Right ventricle myocardium superior (tissue), 1 donor: Measurements from ENCODE around the gene DHTKD1. TPM values are rescaled to one million over a fixed set of nuclear protein-coding genes. Genes with fewer than 3 reads are reported as not detected.
"Not testable (repeated sequence)": the region's sequence is repeated elsewhere in the genome, so short reads cannot be mapped to it uniquely, and the experiment has no call there.

Experiments
- ATAC-seq: fragments of 200-7000 bp; cut with Tn5 transposase; one replicate; pipeline ENCODE4 v1.9.1; 2020; ENCODE audit warnings: mild to moderate bottlenecking; ENCODE audit not compliant: poor library complexity
- DNase-seq: peaks from one replicate; pipeline ENCODE4 v3.0.0-alpha.2; 2020
- intact Hi-C: fragments of 100-400 bp; cut with DNase I; formaldehyde crosslinking; loops from one replicate; pipeline ENCODE4 v1.11.2; 2022
- total RNA-seq: library from RNA; stranded (reverse); fragmentation: NEBNext Ultra II Directional; extraction: Animal tissue kit (Norgen Biotek cat#: 25700); gene quantifications from one replicate; pipeline ENCODE4 v1.2.1, GENCODE V29; 2021
- donor health status: DM: no; HTN: yes; CAD: no; lungs with severe emphysema.

Gene DHTKD1
- total RNA-seq, 1 donor from 2014 or later, result 22.8 TPM

DNA sequence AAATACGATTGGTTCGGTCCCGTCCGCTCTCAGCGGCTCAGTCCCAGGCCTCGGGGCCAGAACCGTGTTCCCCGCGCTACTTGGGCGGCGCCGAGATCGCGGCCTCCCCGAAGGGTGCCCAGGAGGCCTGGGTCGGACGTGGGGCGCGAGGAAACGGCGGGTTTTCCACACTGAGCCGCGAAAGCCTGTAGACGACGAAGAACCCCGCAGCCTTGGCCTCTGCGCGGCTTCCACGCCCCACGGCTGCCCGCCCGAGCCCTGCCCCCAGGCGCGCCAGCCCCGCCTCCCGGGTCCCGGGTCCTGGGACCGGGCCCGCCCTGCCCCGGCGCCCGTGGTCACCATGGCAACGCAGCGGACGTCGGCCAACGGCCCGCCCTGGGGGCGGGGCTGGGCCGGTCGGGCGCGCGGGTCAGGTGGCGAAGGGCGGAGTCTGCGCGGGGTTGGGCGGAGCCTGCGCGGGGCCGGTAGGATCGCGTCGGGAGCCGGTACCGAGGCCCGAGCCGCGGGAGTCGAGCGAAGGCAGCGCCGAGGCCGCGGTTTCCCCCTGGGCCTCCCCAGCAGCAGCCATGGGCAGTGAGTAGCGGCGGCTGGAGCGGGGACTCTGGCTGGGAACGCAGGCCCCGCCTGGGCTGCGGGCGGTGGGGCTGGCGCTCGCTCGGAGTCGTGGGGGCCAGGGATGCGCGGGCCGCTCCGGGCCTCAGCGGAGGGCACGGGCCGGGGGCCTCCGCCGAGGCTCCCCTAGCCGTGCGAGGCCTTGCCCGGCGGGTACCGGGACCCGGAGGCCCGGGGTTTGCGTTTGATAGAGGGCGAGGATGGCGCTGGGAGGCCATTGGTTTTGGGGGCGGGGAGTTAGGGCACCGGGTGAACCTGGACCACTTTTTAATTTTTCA, 60.7 kb downstream of the DHTKD1 start, which contains the start of gene SEC61A2:
Gene SEC61A2 (plus strand): TSS at position 456 of the 890 bp plus-strand sequence. CDS start 111 bp downstream, at position 567.
- ATAC-seq, result peak; percentile 99
- intact Hi-C loops, result no loop called here
- peak; percentile 97 for DNase-seq

DNA sequence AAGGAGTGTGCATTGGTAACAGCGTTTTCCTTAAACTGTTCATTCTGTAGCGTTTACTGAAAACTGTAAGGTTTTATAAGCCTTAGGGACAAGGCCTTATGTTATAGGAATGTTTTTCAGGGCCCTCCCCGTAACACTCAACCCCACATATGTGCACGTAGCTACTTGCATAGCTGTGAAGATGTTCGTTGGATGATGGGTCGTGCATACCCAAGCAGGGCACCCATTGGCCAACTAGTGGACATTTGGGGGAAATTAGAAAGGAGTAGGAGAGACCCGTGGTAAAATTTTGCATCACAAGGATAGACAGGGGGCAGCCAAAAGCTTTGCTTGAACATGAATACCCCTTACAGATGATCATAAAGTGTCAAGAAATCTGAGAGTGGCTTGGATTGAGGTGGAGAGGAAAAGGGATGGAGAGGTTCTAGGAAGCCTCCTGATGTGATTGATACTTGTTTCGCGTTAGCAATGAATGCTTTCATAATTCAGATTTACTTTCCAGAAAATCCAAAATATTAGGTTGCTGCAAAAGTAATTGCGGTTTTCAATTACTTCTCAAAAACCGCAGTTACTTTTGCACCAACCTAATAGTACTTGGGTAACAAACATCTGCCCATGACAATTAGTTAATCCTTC, 61.6 kb downstream of the DHTKD1 start:
- DNase-seq (no peak), ATAC-seq (peak; percentile 35)
- intact Hi-C loops, result no loop called here

DNA sequence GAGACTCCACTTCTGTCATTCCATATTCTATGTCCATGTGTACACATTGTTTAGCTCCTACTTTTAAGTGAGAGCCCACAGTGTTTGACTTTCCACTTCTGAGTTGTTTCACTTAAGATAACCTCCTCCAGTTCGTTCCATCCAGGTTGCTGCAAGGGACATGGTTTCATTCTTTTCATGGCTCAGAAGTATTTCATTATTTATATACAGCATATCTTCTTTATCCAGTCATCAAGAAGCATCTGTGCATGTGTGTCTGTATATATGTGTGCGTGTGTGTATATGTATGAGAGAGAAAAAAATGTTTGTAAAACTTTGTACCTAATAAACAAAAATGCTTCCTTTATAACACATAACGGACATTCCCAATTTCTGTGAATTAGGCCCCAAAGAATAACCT, 66.9 kb downstream of the DHTKD1 start:
- no peak for DNase-seq
- ATAC-seq, result no peak
- intact Hi-C loops, result no loop called here

DNA sequence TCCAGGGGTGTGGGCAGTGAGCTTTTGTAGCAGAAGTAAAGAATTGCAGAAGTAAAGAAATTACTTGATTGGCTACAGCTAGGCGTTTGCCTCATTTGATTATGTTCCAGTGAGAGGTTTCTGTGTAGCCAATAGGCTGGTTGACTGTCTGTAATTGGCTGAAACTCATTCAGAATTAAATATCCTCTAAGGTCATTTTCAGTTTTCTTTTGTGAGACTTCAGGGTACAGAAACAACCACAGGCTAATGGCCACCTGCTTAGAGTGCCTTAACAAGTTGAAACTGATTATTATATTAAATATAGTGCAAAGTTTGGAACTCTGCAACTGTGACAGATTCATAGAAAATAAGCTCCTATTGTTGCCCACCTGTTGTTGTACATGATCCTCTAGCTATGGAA, 71.3 kb downstream of the DHTKD1 start:
- intact Hi-C loops, result no loop called here
- DNase-seq, result no peak
- no peak for ATAC-seq

DNA sequence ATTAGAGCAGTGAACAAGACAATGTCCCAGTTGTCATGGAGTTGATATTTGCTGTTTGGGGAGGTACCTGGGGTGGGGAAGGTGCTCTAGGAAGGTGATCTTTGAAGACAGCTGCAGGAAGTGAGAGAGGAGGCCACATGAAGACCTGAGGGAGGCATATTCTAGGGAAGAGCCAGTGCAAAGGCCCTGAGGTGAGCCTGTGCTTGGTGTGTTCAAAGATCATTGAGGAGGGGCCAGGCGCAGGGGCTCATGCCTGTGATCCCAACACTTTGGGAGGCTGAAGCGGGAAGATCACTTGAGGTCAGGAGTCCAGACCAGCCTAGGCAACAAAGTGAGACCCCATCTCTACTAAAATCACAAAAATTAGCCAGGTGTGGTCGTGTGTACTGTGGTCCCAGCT, 75.8 kb downstream of the DHTKD1 start:
- ATAC-seq, result no peak
- DNase-seq, result no peak
- intact Hi-C loops, result no loop called here

DNA sequence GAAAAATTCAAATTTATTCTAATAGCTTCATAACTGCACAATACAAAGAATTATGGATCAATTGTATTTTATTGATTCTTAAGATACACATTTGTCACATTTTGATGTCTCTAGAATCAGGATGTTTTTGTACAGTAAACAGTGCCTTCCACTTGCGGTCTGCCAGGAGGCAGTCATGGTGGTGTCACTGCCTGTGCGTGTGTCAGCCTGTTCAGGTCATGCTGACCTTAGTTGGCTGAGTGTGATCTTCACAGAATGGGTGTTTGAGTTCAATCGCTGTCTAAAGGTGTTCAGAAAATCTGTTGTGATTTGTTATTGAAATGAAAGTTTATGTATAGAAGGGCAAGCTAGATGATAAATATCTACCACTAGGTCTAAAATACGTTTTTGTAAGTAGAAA, 81.4 kb downstream of the DHTKD1 start:
- intact Hi-C loops, result no loop called here
- DNase-seq, result no peak
- no peak for ATAC-seq

DNA sequence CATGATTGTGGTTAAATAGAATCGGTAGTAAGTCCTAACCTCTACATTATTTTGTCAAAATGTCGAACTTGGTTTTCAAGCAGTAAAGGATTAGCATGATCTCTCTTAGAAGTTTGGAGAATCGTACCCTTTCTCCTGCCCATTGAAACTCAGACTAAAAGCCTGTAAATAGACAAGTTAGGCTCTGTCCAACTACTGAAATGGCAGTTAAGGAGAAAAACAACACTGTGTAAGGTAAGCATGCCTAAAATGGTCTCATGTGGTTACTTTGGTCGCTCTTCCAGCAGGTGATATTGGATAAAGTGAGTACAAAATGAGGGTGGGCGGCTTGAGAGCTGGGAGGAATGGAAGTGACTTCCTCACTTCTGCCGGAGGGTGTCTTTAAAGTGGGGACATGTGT, 85.8 kb downstream of the DHTKD1 start:
- DNase-seq, result no peak
- intact Hi-C loops, result no loop called here
- ATAC-seq, result no peak

DNA sequence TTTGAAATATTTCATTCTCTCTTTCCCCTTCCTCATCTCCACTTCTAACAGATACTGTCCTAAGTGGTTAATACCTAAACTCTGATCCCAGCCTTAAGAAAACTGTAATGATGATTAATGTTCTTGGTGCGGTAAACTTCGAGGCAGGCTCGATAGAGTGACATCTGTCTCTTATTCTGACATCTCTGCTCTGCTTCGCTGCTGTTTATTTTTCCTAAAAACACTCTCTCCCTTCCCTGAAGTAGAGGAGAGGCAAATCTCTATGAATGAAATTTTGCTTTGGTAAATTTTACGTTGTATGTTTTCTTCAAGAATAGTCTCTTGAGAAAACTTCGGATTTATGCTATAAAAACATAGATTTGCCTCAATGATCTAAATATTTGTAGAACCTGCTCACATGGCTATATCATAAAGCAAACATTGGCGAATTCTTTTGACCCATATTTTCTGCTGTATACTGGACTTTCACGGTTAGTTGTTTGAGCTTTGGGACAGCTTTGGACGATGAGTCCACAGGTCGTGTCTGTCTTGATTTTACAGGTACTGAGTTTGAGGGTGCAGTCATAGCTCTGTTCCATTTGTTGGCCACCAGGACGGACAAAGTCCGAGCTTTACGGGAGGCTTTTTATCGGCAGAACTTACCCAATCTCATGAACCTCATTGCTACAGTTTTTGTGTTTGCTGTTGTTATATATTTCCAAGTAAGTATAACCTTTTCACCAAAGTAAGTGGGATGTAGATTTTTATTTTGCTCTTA, 87.8 kb downstream of the DHTKD1 start:
- intact Hi-C loops, result no loop called here

DNA sequence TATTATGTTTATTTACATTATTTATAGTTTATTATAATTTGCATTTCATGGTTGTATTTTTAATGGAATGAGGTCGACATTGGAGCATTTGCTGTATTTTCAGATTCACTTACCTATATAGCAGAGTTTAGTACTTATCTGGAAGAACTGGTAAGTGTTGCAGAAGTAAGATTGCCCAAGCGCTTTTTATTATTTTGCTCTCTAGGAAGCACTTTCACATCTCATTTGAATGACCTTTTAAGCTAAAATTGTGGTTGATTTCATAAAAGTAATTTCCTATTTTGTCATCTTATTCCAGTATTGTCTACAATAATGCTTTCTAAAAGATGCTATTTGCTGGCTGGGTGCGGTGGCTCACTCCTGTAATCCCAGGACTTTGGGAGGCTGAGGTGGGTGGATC, 89.4 kb downstream of the DHTKD1 start:
- intact Hi-C loops, result no loop called here
- ATAC-seq (no peak), DNase-seq (no peak)

More for the DNA sequence above, 87.8 kb downstream of the DHTKD1 start:
- DNase-seq, result no peak
- no peak for ATAC-seq

DNA sequence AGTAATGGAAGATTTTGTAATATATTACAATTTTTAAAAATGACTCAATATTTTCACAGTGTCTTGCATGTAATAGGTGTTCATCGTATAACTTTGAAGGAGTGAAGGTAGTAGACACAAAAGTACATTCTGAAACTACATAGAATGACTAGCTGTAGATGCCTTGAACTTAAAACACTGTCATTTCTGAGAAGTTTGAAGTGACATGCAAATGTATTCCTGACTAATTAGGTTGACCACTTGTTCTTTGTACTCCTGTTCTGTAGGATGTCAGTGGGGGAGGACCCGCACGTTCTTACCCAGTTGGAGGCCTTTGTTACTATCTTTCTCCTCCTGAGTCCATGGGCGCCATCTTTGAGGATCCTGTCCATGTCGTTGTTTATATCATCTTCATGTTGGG, 91.9 kb downstream of the DHTKD1 start:
- ATAC-seq (no peak), DNase-seq (no peak)
- intact Hi-C loops, result no loop called here

DNA sequence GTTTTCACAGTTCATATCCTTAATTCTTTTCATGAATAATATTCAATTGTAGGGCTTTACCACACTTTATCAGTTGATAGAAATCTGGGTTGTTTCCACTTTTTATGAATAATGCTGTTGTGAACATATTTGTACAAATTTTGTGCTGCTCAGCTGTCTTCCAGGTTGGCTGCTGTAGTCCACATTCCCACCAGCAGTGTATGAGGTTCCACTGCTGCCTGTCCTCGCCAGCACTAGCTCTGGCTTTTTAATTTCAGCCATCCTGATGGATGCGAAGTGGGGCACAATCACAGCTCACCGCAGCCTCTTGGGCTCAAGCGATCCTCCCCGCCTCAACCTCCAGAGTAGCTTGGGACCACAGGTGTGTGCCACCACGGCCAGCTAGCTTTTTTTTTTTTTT, 94.2 kb downstream of the DHTKD1 start:
- DNase-seq (no peak), ATAC-seq (no peak)
- intact Hi-C loops, result no loop called here

DNA sequence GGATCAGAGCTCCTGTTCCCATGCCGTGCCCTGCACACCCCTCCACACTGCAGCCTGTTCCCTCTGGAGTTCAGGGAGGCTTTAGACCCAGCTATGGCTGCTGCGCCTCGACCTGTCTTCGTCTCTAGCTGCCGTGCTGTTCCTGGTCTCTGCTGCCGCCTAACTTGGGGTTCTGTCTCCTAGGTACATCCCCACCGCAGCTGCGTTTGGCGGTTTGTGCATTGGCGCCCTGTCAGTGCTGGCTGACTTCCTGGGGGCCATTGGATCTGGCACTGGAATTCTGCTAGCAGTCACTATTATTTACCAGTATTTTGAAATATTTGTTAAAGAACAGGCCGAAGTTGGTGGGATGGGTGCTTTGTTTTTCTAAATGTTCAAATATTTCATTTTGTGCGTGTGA, 95.3 kb downstream of the DHTKD1 start:
- intact Hi-C loops, result no loop called here
- ATAC-seq (no peak), DNase-seq (no peak)

DNA sequence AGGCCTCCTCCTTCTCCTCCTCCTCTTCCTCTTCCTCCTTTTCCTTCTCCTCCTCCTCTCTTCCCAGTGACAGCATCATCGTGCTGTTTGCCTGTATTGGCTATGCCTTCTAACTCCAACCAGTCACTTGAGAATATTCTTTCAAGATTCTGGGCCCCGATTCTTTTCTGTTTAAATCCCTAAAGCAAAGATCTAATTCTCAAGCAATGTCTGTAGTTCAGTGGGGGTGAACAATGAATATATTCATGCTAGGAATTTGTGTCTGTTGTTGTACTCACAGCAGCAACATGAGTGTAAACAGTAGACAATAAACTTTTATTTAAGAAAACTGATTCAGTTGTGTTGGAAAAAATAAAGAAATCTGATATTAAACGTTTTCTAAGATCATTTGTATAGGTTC, 96.3 kb downstream of the DHTKD1 start:
- intact Hi-C loops, result no loop called here
- no peak for DNase-seq
- ATAC-seq, result no peak

DNA sequence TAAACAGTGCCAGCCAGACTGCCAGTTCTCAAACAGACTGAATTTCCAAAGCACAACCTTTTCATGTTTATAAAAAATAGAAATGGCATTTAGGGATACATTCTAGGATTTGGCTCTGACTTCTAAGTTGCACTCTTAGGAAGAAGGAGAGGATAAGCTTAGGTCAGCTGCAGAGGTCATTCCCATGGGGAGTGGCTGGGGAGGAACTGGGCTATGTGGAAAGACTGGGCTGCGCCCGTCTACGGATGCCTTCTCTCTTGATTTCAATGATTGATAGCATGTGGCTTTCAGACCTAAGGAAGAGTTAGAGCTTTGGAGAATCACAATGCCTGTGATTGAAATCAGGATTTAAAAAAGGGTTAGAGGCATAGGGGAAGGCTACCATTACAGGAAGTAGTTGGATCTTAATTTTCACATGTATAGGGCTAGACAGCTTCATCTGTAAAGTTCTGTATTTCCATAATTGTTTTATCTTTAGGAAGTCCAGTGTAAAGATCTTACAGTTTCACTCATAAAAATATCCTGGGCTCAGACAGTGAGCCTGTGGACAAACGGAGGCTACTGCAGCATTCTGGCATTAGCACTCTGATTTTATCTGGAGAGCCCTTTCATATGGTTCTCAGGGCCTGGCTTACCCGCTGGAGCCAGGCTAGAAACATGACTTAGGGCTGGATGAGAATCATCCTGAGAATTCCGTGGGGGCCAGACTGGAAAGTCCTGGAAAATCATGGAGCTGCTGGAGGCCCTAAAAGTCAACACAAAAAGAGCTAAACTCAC, 97.4 kb downstream of the DHTKD1 start:
- DNase-seq (no peak), ATAC-seq (no peak)
- intact Hi-C loops, result no loop called here

DNA sequence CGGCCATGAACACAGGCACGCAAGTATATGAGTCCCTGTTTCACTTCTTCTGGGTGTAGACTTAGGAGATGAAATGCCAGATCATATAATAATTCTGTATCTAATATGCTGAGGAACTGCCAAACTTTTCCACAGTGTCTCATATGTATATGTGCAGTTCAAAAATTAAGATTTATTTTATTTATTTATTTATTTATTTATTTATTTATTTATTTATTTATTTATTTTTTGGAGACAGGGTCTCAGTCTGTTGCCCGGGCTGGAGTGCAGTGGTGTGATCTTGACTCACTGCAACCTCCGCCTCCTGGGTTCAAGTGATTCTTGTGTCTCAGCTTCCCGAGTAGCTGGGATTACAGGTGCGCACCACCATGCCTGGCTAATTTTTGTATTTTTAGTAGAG, 102.8 kb downstream of the DHTKD1 start:
- intact Hi-C loops, ATAC-seq, DNase-seq: not testable (repeated sequence)
